Measurements from ENCODE around the gene WASL. TPM values are rescaled to one million over a fixed set of nuclear protein-coding genes. Genes with fewer than 3 reads are reported as not detected.
A peak's percentile ranks its signal among the peaks of the same experiment; 100 is the strongest.

The WASL gene
- total and polyA plus RNA-seq, 2 of the 13 experiments (the other 11 are each of a cell fraction or from before 2014, with no cell fraction given), result 7.9 to 12.8 TPM

DNA sequence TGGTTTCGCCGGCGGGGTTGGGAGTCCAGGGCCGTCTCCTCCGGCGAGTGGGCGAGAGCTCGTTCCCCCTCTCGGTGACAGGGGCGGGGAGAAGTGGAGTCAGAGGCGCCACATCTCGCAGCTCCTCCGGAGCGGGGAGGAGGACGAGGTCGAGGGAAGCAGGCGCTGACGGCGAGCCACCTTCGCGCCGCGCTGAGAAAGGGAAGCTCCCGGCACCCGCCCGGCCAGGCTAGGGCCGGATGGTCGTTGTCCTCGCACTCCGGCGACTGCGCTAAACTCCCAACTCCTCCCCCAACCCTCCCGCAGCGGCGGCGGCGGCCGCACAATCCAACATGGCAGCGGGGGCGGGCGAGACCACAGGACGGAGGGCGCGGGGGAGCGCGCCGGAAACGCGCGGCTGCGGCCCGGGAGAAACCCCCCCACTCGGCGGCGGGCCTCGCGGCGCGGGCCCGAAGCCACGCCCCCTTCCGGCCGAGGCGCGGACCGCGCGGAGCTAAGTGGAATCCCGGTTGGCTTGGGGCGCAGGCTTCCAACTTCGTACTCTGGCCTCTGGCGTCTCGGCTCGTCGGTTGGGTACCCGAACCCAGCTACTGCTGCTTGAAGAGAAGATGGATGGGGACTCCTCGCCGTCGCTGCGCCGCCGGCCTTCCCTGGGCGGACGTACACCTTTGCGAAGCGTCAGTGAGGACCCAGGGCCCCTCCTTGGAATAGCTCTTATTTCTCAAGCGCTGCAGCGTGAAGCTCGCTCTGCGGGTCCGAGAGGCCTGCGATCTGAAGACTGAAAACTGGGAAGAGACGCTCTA is at the start of gene WASL (continued):
- no peak for TF ChIP-seq HIVEP1 (CRISPR knock-in tag; IDR thresholded peaks at IDR 0.05)
- TF ChIP-seq CHD4 (IDR thresholded peaks at IDR 0.05; ENCODE audit: borderline replicate concordance, low read length), result no peak
- TF ChIP-seq KAT2B (IDR thresholded peaks at IDR 0.05; ENCODE audit: borderline replicate concordance, low read depth, low read length), result no peak
- TF ChIP-seq ZNF350 (CRISPR knock-in tag; IDR thresholded peaks at IDR 0.05; ENCODE audit: borderline replicate concordance, low read depth), result peak; percentile 65
- TF ChIP-seq NONO (IDR thresholded peaks at IDR 0.05), result no peak
- TF ChIP-seq NONO (CRISPR knock-in tag; conservative IDR thresholded peaks at IDR 0.05), result peak; percentile 85
- TF ChIP-seq SIX4 (CRISPR knock-in tag; IDR thresholded peaks at IDR 0.05), result no peak
- TF ChIP-seq SP140L (CRISPR knock-in tag; IDR thresholded peaks at IDR 0.05; ENCODE audit: borderline replicate concordance), result 0 out of 2 replicates have a peak, but pooled peaks have one; percentile 15
- TF ChIP-seq ZSCAN20 (CRISPR knock-in tag; IDR thresholded peaks at IDR 0.05; ENCODE audit: borderline replicate concordance), result peak; percentile 55; the same call in 1 of the 2 replicates
- TF ChIP-seq KLF12 (CRISPR knock-in tag; IDR thresholded peaks at IDR 0.05; ENCODE audit: borderline replicate concordance), result no peak
- 0 out of 2 replicates have a peak, but pooled peaks have one; percentile 33 for TF ChIP-seq ZC3H4 (CRISPR knock-in tag; IDR thresholded peaks at IDR 0.05; ENCODE audit: borderline replicate concordance)
- TF ChIP-seq CREB3 (CRISPR knock-in tag; IDR thresholded peaks at IDR 0.05), result no peak
- TF ChIP-seq MXI1 (IDR thresholded peaks at IDR 0.05; ENCODE audit: borderline replicate concordance, low read depth, low read length), result peak; percentile 72; the same call in 1 of the 3 replicates
- TF ChIP-seq HOXA3 (CRISPR knock-in tag; IDR thresholded peaks at IDR 0.05), result peak; percentile 96
- TF ChIP-seq ZKSCAN5 (CRISPR knock-in tag; IDR thresholded peaks at IDR 0.05), result no peak
- peak; percentile 95; the same call in 1 of the 2 replicates for TF ChIP-seq ZNF441 (CRISPR knock-in tag; IDR thresholded peaks at IDR 0.05; ENCODE audit: borderline replicate concordance)
- peak; percentile 90 for TF ChIP-seq ZNF33A (CRISPR knock-in tag; IDR thresholded peaks at IDR 0.05; ENCODE audit: borderline replicate concordance)
- TF ChIP-seq, protein P1, sequence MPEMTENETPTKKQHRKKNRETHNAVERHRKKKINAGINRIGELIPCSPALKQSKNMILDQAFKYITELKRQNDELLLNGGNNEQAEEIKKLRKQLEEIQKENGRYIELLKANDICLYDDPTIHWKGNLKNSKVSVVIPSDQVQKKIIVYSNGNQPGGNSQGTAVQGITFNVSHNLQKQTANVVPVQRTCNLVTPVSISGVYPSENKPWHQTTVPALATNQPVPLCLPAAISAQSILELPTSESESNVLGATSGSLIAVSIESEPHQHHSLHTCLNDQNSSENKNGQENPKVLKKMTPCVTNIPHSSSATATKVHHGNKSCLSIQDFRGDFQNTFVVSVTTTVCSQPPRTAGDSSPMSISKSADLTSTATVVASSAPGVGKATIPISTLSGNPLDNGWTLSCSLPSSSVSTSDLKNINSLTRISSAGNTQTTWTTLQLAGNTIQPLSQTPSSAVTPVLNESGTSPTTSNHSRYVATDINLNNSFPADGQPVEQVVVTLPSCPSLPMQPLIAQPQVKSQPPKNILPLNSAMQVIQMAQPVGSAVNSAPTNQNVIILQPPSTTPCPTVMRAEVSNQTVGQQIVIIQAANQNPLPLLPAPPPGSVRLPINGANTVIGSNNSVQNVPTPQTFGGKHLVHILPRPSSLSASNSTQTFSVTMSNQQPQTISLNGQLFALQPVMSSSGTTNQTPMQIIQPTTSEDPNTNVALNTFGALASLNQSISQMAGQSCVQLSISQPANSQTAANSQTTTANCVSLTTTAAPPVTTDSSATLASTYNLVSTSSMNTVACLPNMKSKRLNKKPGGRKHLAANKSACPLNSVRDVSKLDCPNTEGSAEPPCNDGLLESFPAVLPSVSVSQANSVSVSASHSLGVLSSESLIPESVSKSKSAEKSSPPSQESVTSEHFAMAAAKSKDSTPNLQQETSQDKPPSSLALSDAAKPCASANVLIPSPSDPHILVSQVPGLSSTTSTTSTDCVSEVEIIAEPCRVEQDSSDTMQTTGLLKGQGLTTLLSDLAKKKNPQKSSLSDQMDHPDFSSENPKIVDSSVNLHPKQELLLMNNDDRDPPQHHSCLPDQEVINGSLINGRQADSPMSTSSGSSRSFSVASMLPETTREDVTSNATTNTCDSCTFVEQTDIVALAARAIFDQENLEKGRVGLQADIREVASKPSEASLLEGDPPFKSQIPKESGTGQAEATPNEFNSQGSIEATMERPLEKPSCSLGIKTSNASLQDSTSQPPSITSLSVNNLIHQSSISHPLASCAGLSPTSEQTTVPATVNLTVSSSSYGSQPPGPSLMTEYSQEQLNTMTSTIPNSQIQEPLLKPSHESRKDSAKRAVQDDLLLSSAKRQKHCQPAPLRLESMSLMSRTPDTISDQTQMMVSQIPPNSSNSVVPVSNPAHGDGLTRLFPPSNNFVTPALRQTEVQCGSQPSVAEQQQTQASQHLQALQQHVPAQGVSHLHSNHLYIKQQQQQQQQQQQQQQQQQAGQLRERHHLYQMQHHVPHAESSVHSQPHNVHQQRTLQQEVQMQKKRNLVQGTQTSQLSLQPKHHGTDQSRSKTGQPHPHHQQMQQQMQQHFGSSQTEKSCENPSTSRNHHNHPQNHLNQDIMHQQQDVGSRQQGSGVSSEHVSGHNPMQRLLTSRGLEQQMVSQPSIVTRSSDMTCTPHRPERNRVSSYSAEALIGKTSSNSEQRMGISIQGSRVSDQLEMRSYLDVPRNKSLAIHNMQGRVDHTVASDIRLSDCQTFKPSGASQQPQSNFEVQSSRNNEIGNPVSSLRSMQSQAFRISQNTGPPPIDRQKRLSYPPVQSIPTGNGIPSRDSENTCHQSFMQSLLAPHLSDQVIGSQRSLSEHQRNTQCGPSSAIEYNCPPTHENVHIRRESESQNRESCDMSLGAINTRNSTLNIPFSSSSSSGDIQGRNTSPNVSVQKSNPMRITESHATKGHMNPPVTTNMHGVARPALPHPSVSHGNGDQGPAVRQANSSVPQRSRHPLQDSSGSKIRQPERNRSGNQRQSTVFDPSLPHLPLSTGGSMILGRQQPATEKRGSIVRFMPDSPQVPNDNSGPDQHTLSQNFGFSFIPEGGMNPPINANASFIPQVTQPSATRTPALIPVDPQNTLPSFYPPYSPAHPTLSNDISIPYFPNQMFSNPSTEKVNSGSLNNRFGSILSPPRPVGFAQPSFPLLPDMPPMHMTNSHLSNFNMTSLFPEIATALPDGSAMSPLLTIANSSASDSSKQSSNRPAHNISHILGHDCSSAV (CRISPR knock-in tag; IDR thresholded peaks at IDR 0.05; ENCODE audit: borderline replicate concordance), result 0 out of 2 replicates have a peak, but pooled peaks have one; percentile 59
- peak; percentile 59; the same call in 1 of the 2 replicates for TF ChIP-seq ZNF451 (CRISPR knock-in tag; IDR thresholded peaks at IDR 0.05)
